ENCODE data around the gene GALNT13.

Gene GALNT13

DNA sequence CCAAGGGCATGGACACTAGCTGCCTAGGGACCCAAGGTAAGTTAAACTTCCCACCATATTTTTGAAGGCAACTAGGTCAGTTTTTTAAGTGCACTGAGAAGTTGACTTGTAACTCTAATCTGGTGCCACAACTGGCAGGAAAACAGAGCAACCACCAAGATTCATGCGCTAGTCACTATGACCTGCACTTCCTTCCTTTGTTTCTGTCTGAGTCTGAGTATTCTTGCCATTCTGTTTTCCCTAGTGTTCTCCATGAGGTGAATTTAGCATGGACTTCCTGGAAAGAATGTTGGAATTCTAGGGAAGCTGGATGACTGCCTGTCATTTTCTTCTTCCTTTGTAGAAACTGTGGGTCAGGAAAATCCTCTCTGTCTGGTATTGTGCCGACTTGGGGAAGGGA lies 249.0 kb downstream of the GALNT13 start:
- no peak for DNase-seq (ENCODE audit: low read depth in 2 of 2, low spot score in 1 of 2)

DNA sequence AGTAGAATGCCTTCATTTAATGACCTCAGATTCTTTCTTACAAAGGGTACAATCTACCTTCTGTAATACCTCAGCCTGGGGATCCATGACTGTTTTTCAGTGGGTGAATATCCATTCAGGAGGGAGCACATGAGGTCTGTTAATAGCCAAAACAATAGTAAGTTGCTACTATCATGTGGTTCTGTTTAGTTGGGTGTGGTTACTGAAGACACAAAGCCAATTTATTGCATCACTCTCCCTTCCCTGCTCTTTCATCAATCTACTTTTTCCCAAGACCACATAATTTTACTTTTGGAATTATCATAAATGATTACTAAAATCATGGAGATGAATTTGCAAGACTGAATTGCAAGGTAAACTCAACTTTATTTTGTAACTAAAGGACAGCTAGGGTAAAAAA lies 254.2 kb downstream of the GALNT13 start:
- no peak for DNase-seq (ENCODE audit: low read depth in 2 of 2, low spot score in 1 of 2)

DNA sequence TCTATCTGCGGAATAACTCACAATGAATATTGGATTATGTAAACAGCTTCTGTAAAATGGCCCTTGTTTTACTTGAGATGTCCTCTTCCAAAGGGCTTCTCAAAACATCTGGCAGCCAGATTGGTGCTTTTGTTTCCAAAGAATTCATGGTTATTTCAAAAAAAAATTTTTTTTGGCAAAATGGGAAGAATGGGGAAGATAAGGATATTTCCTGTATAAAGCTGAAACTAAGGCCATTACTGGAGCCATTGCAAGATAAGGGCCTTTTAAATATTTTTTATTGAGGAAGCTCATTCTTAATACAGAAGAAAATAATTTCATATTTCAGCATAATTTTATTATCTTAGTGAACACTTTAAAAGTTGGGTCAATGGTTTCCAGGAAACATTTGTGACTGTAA lies 259.1 kb downstream of the GALNT13 start:
- no peak for DNase-seq (ENCODE audit: low read depth in 2 of 2, low spot score in 1 of 2)

DNA sequence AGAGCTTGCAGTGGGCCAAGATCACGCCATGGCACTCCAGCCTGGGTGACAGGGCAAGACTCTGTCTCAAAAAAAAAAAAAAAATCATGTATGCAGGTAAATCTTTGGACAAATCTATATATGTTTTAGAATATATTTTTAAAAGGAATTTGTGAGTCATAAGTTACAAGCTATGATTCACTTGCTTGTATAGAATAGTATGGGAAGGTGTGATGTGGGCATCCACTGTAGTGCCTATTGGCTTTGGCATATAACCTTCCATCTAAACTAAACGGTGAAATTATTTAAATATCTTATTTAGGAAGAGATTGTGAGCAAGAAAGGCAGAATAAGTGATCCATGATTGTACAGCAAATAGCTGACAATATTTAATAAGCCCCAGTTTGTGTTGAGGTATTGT lies 261.1 kb downstream of the GALNT13 start:
- DNase-seq (ENCODE audit: low read depth in 2 of 2, low spot score in 1 of 2): no peak

DNA sequence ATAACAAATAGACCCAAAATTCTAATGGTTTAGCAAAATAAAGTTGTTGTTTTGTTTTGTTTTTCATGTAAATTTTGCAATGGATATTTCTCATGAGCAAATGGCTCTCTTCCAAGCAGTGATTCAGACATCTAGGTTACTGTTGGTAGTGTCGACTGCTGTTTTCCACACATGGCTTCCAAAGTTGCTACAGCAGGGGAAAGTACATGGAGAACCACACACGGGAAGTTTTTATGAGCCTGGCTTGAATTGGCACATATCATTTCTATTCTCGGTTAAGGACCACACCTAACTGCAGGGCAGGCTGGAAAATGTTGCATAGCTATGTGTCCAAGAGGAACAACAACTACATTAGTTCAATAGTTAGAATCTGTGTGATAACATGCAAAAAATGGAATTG lies 262.1 kb downstream of the GALNT13 start:
- no peak for DNase-seq (ENCODE audit: low read depth in 2 of 2, low spot score in 1 of 2)

DNA sequence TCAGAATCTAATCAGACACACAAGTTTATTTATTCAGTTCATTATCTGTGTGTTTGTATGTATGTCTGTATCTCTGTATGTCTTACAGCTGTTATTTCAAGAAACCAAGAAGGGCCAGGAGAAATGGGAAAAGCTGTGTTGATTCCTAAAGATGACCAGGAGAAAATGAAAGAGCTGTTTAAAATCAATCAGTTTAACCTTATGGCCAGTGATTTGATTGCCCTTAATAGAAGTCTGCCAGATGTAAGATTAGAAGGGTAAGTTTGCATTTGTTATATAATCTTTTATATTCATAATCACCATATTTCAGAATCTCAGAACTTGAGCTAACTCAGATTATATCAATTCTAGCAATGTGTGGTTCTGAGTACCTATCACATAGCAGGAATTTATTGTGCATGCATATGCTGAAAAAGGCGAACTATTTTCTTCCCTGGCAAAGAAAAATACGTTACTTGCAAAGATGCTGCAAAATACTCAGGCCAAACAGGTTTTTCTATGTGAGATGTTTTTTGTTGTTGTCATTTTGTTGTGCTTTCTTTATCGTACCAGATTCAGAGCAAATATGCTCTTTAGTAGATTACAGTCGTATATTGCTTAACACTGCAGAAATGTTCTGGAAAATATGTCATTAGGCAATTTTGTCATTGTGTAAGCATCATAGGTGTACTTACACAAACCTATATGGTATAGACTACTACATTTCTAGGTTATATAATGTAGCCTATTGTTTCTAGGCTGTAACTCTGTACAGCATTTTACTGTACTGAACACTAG lies 268.7 kb downstream of the GALNT13 start:
- no peak for DNase-seq (ENCODE audit: low read depth in 2 of 2, low spot score in 1 of 2)

DNA sequence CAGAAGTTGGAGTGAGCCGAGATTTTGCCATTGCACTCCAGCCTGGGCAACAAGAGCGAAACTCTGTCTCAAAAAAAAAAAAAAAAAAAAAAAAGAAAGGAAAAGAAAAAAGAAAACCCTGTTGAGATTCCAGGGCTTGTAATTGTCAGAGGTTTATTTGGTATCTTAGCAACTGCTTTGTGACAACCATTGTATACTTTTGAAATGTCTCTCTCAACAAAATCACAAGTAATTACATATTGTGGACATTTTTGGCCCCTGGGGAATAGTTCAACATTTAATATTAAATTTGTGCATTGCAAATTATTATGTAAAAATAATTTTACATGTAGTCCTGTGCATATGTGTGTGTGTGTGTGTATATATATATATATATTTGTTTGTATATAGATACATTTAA lies 270.8 kb downstream of the GALNT13 start:
- no peak for DNase-seq (ENCODE audit: low read depth in 2 of 2, low spot score in 1 of 2)

DNA sequence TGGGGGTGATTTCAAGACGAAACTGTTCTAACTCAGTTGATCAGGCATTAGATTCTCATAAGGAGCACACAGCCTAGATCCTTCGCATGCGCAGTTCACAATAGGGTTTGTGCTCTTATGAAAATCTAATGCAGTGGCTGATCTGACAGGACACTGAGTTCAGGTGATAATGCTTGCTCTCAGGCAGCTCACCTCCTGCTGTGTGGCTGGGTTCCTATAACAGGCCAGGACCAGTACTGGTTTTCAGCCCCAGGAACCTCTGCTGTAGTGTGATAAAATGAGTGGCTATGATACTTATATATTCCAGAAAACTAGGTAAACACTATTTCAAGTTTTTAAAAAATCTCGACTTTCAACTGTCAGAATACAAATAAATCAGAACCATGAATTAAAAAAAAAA lies 271.4 kb downstream of the GALNT13 start:
- no peak for DNase-seq (ENCODE audit: low read depth in 2 of 2, low spot score in 1 of 2)

DNA sequence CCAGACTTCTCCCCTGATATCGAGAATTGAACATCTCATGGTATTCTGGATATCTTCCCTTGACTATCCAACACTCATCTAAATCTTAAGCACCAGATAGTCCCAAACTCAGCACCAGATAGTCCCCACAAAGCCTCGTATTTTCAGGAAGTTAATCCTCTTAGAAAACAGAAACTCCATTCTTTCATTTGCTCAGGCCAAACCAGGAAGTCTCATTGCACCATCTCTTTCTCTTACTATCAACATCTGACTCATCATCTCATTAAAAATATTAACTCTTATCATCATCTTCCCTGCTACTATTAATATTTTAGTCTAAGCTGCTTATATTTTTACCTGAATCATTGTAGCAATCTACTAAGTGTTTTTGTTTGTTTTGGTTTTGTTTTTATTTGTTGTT lies 286.4 kb downstream of the GALNT13 start:
- no peak for DNase-seq (ENCODE audit: low read depth in 2 of 2, low spot score in 1 of 2)

DNA sequence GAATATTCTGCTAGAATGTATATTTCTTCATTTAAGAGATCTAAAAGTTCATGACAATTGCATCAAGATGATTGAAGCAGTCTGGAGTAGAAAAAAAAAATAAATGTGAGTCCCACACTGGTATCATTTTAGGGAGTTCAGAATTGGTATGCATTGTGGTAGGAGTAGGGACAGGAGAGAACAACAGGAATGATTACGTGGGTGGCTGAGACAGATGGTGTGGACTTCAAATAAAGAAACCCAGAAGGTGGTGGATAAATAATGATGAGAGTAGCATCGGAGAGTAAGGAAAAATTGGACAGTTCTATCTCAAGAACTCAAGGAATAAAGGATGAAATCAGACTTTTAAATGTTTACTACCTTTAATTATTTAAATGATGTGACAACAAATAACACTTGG lies 289.6 kb downstream of the GALNT13 start:
- no peak for DNase-seq (ENCODE audit: low read depth in 2 of 2, low spot score in 1 of 2)

DNA sequence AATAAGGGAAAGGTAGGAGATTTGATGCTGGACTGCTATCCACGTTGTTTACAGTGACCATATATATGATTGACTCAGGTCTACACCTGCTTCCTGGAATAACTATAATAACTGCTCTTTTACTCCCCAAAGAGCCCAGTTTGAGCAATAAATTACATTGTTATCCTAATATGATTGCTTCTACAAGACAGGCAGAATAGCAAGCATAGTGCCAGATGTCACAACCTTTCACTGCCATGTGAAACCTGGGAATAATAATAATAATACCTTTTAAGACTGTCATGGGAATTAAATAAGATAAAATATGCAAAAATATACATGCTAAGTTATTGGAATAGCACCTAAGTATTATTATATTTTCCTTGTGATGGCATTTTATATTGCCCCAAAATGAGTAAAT lies 298.7 kb downstream of the GALNT13 start:
- no peak for DNase-seq (ENCODE audit: low read depth in 2 of 2, low spot score in 1 of 2)

DNA sequence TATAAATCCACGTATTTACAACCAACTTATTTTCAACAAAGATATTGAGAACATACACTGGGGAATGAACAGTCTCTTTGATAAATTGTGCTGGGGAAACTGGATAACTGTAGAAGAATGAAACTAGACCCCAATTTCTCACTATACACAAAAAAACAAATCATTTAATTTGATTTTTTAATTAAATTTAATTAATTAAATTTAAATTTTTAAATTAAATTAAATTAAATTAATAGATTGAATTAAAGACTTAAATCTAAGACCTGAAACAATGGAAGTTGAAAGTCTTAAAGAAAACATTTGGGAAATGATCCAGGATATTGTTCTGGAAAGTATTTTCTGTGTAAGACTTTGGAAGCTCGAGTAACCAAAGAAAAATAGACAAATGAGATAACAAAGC lies 301.4 kb downstream of the GALNT13 start:
- DNase-seq (ENCODE audit: low read depth in 2 of 2, low spot score in 1 of 2): no peak

DNA sequence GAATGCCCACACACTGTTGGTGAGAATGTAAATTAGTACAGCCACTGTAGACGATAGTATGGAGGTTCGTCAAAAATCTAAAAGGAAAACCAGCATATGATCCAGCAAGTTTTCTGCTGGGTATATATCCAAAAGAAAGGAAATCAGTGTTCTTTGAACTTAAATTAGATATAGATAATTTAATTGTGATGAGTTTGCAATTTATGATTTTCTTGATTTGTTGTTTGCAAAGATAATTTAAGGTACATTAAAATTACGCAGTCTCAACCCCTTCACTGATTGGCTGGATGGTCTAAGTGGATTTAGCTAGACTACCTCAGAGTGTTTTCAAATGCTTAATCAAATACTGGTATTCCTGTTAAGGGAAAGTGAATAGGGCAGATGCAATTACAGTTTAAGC lies 302.2 kb downstream of the GALNT13 start:
- DNase-seq (ENCODE audit: low read depth in 2 of 2, low spot score in 1 of 2): no peak

DNA sequence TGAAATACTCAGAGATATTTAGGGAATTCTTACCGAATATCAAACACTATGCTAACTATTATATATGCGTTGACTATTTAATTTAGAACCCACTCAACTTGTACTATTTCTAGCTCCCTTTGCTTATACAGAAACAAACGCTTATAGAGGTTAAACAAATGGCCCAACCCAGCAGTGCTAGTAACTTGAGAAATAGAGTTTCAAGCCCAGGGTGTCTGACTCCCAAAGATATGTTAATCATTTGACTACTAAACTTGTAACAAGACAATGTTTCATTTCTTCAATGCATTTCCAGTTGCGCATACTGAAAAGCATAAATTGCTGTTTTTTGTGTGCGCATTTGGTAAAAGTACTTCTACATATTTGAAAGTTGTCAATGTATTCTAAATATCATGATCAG lies 310.3 kb downstream of the GALNT13 start:
- no peak for DNase-seq (ENCODE audit: low read depth in 2 of 2, low spot score in 1 of 2)

DNA sequence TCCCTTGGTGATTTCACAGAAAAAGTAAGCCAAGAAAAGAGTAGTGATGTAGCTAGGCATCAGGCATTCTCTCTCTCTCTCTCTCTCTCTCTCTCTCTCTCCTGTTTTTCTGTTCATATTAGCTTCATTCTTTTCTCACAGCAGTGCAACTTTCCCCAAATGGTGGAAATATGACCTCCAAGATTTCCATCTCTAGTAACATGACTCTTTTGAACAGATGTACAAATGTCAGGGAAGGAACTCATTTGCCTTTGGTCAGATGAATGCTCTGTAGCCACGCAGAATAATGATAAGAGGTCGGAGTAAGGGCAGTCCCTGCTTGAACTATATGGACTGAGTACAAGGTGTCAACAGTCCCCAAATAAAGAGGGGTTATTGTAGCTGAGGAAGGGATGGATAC lies 316.2 kb downstream of the GALNT13 start:
- no peak for DNase-seq (ENCODE audit: low read depth in 2 of 2, low spot score in 1 of 2)

DNA sequence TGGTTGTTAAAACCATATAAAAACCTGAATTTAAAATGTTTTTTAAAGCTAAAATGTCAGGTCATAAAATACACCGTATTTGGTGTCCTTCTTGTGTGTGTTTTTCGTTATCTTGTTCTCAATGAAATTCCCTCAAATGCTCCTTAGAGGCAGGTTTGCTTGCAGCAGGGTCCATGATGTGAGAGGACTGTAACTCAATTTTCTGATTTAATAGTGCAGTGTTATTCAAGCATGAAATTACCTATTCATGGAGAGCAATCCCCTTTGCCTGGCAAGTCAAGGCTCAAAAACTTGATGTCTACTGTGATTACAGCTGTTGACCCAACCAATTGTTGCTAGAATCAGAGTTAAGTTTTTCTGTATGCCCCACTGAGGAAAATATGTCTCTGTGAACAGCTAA lies 318.2 kb downstream of the GALNT13 start:
- no peak for DNase-seq (ENCODE audit: low read depth in 2 of 2, low spot score in 1 of 2)

DNA sequence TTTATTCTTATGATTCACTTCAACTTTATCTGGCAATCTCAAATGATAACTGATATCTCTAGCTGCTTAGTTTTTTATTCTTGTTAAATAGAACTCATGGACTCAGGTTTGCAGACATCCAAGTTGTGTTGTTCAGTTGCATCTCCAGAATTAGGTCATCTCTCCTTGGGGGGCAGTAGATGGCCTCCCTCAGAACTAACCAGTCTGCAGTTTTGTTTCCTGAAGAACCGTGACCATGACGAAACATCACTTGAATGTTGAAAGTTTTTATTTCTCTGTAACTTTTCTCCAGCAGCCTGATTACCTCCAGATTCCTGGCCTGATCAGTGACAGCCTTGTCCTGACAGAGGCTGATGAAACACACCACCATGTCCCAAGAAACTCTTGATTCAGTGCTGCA lies 321.5 kb downstream of the GALNT13 start:
- no peak for DNase-seq (ENCODE audit: low read depth in 2 of 2, low spot score in 1 of 2)

DNA sequence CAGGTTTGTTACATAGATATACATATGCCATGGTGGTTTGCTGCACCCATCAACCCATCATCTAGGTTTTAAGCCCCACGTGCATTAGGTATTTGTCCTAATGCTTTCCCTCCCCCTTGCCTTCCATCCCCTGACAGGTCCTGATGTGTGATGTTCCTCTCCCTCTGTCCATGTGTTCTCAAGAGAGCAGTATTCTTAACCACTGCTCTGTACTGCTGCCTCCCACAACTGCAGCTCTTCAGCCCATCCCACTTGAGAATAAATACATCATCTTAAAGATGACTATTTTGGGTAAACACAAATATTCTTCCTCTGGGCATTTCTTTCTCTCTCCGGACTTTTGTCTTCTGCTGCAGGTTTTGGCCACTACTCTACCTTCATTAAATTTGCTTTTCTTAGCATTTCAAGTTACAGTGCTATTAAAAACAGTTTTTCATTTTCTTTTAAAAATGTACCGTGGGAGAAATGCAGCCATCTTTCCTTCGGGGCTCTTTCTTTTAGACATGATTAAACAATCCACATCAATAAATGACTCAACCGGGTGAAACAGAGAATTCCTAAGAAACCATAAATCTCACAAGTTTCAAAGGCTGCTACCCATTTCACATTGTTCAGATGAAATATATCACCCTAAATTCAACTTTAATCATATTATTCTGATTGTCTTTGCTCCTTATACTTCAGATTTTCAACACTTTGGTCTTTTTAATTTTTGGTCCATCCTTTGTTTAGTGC lies 323.4 kb downstream of the GALNT13 start:
- DNase-seq (ENCODE audit: low read depth in 2 of 2, low spot score in 1 of 2): no peak

DNA sequence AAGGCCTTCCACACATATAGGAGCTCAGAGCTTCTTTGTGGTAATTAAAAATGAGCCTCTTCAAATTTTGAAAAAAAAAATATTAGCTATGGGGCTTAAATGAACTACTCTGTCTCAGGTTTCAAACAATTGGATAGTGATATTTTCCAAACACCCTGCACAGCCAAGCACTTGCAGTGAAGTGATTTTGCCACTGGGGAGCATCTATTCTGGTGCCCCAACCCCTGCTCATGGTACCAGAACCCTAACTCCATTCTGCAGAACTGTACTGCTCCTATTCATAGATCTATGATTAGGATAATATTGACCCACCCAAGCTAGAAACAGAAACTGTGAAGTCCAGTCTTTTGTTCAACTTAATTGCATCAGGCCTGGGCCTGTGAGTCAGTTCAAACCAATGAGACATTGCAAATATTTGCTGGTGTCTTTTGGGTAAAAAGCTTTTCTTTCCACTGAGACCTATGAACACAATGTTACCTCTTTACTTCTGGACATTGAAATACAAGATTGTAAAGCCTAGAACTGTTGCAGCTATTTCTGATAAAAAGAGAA lies 324.0 kb downstream of the GALNT13 start:
- no peak for DNase-seq (ENCODE audit: low read depth in 2 of 2, low spot score in 1 of 2)

DNA sequence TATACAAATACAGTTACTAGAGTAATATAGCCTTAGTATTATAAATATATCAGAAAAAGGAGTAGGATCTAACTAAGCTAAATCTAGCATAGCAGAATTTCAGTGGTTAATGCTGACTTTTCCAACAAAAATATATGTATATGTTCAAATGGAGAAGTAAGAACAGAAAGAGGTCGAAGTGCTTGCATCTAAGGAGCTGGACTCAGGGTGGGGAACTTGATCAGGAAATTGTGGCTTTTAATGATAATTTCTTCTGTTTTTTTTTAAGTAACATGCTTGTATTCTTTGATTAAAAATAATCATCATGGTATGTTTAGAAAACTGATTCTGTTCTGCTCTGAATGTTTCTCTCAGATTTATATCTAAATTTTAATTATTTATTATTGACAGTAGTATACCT lies 327.1 kb downstream of the GALNT13 start:
- DNase-seq (ENCODE audit: low read depth in 2 of 2, low spot score in 1 of 2): no peak

DNA sequence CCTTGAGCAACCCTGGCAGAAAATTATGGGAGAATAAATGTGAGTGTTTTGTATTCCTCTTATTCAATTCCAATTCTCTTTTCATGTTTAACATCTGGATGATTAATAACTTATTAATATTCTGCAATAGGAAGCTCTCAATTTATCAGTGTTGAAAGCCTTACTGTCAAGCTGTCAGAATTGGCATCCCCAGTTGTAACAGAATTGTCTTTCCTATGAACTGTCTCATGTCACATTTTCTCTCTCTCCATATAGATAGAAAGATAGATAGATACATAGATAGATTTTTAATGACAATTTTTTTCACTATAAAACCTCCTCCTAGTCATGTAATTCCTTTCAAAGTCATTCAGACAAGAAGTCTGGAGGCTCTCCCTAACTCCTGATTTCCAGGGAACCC lies 331.5 kb downstream of the GALNT13 start:
- DNase-seq (ENCODE audit: low read depth in 2 of 2, low spot score in 1 of 2): no peak

DNA sequence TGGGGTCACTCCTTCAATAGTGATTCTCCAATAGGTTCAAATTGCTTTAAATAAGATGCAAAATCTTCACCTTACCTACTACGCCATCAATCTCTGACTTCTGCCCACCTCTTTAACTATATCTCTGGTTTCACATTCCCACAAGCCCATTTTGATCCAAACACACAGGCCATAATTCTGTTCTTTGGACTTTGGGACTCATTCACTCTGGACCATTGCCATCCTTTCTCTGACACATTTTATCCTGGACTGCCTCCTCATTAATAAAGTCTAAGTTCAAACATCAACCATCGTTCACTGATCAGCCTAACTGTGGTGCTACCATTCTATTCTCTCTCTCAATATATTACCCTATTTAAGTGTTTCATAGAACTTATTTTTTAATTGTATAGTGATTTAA lies 332.2 kb downstream of the GALNT13 start:
- no peak for DNase-seq (ENCODE audit: low read depth in 2 of 2, low spot score in 1 of 2)
